Kidney epithelial cell (primary cell): ENCODE results near the gene ETV7. TPM values are rescaled to one million over a fixed set of nuclear protein-coding genes. Genes with fewer than 3 reads are reported as not detected.
"Not testable (repeated sequence)": the region's sequence is repeated elsewhere in the genome, so short reads cannot be mapped to it uniquely, and the experiment has no call there.

Experiments
- DNase-seq: peaks from one replicate; pipeline ENCODE4 v3.0.0-alpha.2; 2010; ENCODE audit warnings: low read depth
- H3K27me3 ChIP-seq: 2 replicates; pipeline ENCODE4 v1.6.0; 2011; ENCODE audit warnings: low read length; ENCODE audit not compliant: control insufficient read depth, insufficient read depth
- H3K36me3 ChIP-seq: 2 replicates; pipeline ENCODE4 v1.5.1; 2011; ENCODE audit warnings: low read length; ENCODE audit not compliant: control insufficient read depth, insufficient read depth
- H3K4me3 ChIP-seq: 2 replicates; pipeline ENCODE4 v1.5.1; 2011; ENCODE audit warnings: low read depth, mild to moderate bottlenecking, control low read depth, low read length
- CTCF ChIP-seq: IDR thresholded peaks from 2 replicates; pipeline ENCODE4 v1.5.1; 2011; ENCODE audit warnings: mild to moderate bottlenecking, moderate library complexity, low read length, control low read depth, inconsistent platforms; ENCODE audit not compliant: insufficient read depth, poor library complexity, severe bottlenecking
- total RNA-seq: library from RNA; depleted of rRNA; stranded (reverse); fragments of >200 nt; gene quantifications from 2 replicates; pipeline ENCODE4 v1.2.3, GENCODE V29; 2015

Gene ETV7
- total RNA-seq, 1 donor from 2014 or later: 8.4 TPM

DNA sequence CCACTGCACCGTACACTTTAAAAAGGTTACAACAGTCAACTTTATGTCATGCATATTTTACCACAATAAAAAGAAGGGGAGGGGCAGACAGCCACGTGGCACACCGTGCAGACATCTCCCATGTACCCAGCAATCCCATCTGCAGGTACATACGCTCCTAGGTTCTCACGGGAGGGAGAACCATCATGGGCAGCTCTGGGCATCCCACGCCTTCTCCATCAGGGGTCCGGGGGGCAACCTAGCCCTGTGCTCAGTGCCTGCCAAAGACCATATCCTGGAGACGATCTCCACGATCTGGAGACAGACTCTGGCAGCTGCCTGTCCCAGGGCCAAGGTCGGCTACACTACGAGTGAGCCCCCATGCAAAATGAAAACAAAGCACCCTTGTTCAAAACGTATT is 48.3 kb downstream of the ETV7 start:
- H3K27me3 ChIP-seq: peaks cover 15% of the 10 kb centered on the region
- H3K36me3 ChIP-seq: no peaks in the 10 kb centered on the region
- TF ChIP-seq CTCF: no peak
- no peak overlapping the region for H3K4me3 ChIP-seq
- DNase-seq: no peak

GRCh38 chr6:36338223-36338622 is 49.2 kb downstream of the ETV7 start:
- not testable (repeated sequence) for DNase-seq, H3K4me3 ChIP-seq, H3K36me3 ChIP-seq
- H3K27me3 ChIP-seq: peaks cover 20% of the 10 kb centered on the region

DNA sequence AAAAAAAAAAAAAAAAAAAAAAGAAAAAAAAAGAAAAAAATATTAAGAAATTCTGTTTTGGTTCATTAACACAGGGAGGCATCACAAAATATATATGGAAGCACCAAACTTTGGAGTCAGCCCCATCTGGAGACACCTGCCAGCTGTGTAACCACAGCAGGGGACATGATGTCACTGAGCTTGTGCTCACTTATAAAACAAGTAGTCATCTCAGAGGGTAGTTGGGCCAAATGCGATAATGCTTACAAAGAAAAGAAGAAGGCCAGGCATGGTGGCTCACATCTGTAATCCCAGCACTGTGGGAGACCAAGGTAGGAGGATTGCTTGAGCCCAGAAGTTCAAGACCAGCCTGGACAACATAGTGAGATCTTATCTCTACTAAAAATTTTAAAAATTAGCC is 49.7 kb downstream of the ETV7 start:
- no peak for DNase-seq
- TF ChIP-seq CTCF: no peak
- Histone ChIP-seq H3K4me3 (no peak overlapping the region), H3K27me3 (peaks cover 22% of the 10 kb centered on the region), H3K36me3 (no peaks in the 10 kb centered on the region)

GRCh38 chr6:36336779-36337241 is 50.7 kb downstream of the ETV7 start, which contains the start of gene BNIP5:
Gene BNIP5, minus strand, starts transcription at chr6:36336888. Its CDS starts 6,198 bp downstream, at chr6:36330690.
- H3K4me3 ChIP-seq: no peak within 1 kb of the TSS
- DNase-seq: no peak
- no peaks in the 10 kb centered on the region for H3K36me3 ChIP-seq
- peaks cover 22% of the 10 kb centered on the region for H3K27me3 ChIP-seq
- no peak for TF ChIP-seq CTCF

DNA sequence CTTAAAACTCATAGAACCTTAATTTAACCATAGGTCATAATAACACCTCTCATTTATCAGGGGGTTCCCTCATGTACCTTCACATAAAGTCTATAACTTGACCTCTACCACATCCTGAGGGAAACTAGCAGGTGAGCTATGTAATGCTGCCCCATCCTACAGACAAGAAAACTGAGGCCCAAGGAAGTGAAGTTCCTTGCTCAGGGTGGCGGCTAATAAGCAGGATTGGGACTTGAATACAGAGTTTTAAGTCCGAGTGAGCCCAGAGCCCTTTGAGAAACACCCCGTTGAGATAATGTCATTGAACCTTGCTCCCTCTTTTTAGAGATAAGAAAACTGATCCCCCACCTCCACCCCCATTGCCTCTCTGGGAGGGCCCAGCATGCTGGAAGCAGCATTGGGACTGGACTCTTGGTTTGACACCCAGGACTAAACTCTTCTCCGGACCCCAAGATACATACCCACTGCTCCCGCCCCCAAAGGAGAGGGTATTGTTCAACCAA is 51.2 kb downstream of the ETV7 start:
- no peak for TF ChIP-seq CTCF
- Histone ChIP-seq H3K4me3 (no peak overlapping the region), H3K36me3 (no peaks in the 10 kb centered on the region), H3K27me3 (peaks cover 22% of the 10 kb centered on the region)
- DNase-seq: no peak

GRCh38 chr6:36335465-36336207 is 51.8 kb downstream of the ETV7 start:
- Histone ChIP-seq H3K36me3 (no peaks in the 10 kb centered on the region), H3K27me3 (peaks cover 19% of the 10 kb centered on the region), H3K4me3 (no peak overlapping the region)
- no peak for TF ChIP-seq CTCF
- no peak for DNase-seq
